ENCODE data around the gene ACE. TPM values are rescaled to one million over a fixed set of nuclear protein-coding genes. Genes with fewer than 3 reads are reported as not detected.

ACE gene
- total and polyA plus RNA-seq, 2 experiments from 2014 or later = 0.82 to 9.1 TPM

- peak overlapping the region; percentile 90 for H3K4me2 ChIP-seq
- H2AFZ ChIP-seq = peak overlapping the region; percentile 96
- DNase-seq (ENCODE audit: low spot score) (peak; percentile 67), ATAC-seq (peak; percentile 86)
- H3K27ac ChIP-seq (ENCODE audit: low read depth) = no peak overlapping the region
- no peaks in the 10 kb centered on the region for H3F3A ChIP-seq (replicated peaks; ENCODE audit: low read depth)
- no peaks in the 10 kb centered on the region for H3K9me2 ChIP-seq (ENCODE audit: insufficient read depth)
- peak overlapping the region; percentile 69 for H3K4me3 Mint-ChIP-seq
- peaks cover 7% of the 10 kb centered on the region; the same call in 1 of the 2 replicates for H3K4me1 ChIP-seq (ENCODE audit: insufficient read depth)
- H3K36me3 ChIP-seq (ENCODE audit: insufficient read depth) = no peaks in the 10 kb centered on the region
- H3K27ac Mint-ChIP-seq = no peak overlapping the region
- peaks cover 28% of the 10 kb centered on the region for H3K27me3 ChIP-seq (ENCODE audit: insufficient read depth)
- H3K4me3 ChIP-seq = peak overlapping the region; percentile 62
- H3K36me3 Mint-ChIP-seq (ENCODE audit: low read depth) = no peaks in the 10 kb centered on the region; the same call in 1 of the 3 replicates
- H3K79me2 ChIP-seq (replicated peaks; ENCODE audit: insufficient read depth) = no peaks in the 10 kb centered on the region
- TF ChIP-seq ZNF462 (CRISPR knock-in tag; IDR thresholded peaks at IDR 0.05) (no peak), POLR2AphosphoS5 (IDR thresholded peaks at IDR 0.05; ENCODE audit: low read depth) (no peak), CREB1 (CRISPR knock-in tag; IDR thresholded peaks at IDR 0.05; ENCODE audit: low read depth) (no peak)
- H3K9me3 Mint-ChIP-seq = no peaks in the 10 kb centered on the region
- H4K20me1 ChIP-seq (replicated peaks; ENCODE audit: insufficient read depth) = no peaks in the 10 kb centered on the region
- peaks cover 19% of the 10 kb centered on the region for H3K4me1 Mint-ChIP-seq
- H3K27me3 Mint-ChIP-seq (ENCODE audit: insufficient read depth, low read depth, poor library complexity) = peaks cover 24% of the 10 kb centered on the region
Measured at GRCh38 chr17:63537991-63538692, 61.3 kb downstream of the ACE start.
